HepG2 (cell line): ENCODE results near the gene ADRM1. TPM values are rescaled to one million over a fixed set of nuclear protein-coding genes. Genes with fewer than 3 reads are reported as not detected.

ENCODE experiments used
- ATF4 ChIP-seq, 2 experiments: fragments of 450-650 bp in 1 of 2; sonication (generic) in 1 of 2; formaldehyde crosslinking; IDR thresholded peaks; 2 replicates each; pipeline versions ENCODE4 v1.5.0 to v1.8.0; 2020 to 2022; ENCODE audit warnings: mild to moderate bottlenecking in 1 of 2, missing genetic modification reagents in 1 of 2
- BCL6 ChIP-seq: IDR thresholded peaks from 2 replicates; pipeline ENCODE4 v1.6.1; 2016; ENCODE audit warnings: missing genetic modification reagents, missing compliant biosample characterization
- CENPX ChIP-seq: sonication (generic); formaldehyde crosslinking; IDR thresholded peaks from 2 replicates; pipeline ENCODE4 v1.9.0; 2021; ENCODE audit warnings: mild to moderate bottlenecking, missing genetic modification reagents, moderate library complexity
- GATAD1 ChIP-seq: IDR thresholded peaks from 2 replicates; pipeline ENCODE4 v1.6.1; 2016; ENCODE audit warnings: missing genetic modification reagents, missing compliant biosample characterization
- GMEB2 ChIP-seq: IDR thresholded peaks from 2 replicates; pipeline ENCODE4 v1.6.1; 2016; ENCODE audit warnings: missing biosample characterization, missing genetic modification reagents, low read depth
- HIVEP1 ChIP-seq: sonication (generic); formaldehyde crosslinking; IDR thresholded peaks from 2 replicates; pipeline ENCODE4 v1.4.0; 2020; ENCODE audit warnings: mild to moderate bottlenecking, missing genetic modification reagents
- HNRNPL ChIP-seq: fragments of 200-400 bp; formaldehyde crosslinking; IDR thresholded peaks from 2 replicates; pipeline ENCODE4 v1.6.1; 2017; ENCODE audit warnings: mild to moderate bottlenecking, low read depth, low read length
- KLF12 ChIP-seq: sonication (generic); formaldehyde crosslinking; IDR thresholded peaks from 2 replicates; pipeline ENCODE4 v1.4.0; 2020; ENCODE audit warnings: missing genetic modification reagents, borderline replicate concordance
- KLF13 ChIP-seq: sonication (generic); formaldehyde crosslinking; IDR thresholded peaks from 2 replicates; pipeline ENCODE4 v1.4.0; 2020; ENCODE audit warnings: mild to moderate bottlenecking, missing genetic modification reagents
- RCOR2 ChIP-seq: IDR thresholded peaks from 2 replicates; pipeline ENCODE4 v1.6.1; 2016; ENCODE audit warnings: missing biosample characterization, missing genetic modification reagents
- SMARCC2 ChIP-seq: fragments of 450-650 bp; IDR thresholded peaks from 2 replicates; pipeline ENCODE4 v1.6.1; 2017; ENCODE audit warnings: antibody characterized with exemption, mild to moderate bottlenecking
- SNAI1 ChIP-seq: sonication (generic); formaldehyde crosslinking; IDR thresholded peaks from 2 replicates; pipeline ENCODE4 v1.5.0; 2020; ENCODE audit warnings: mild to moderate bottlenecking, missing genetic modification reagents, borderline replicate concordance
- SRSF1 ChIP-seq: fragments of 200-400 bp; formaldehyde crosslinking; optimal IDR thresholded peaks from 2 replicates; pipeline ENCODE3; 2017; ENCODE audit warnings: mild to moderate bottlenecking, low read depth, low read length, moderate library complexity
- ZFP90 ChIP-seq: sonication (generic); formaldehyde crosslinking; IDR thresholded peaks from 2 replicates; pipeline ENCODE4 v1.8.0; 2022; ENCODE audit warnings: missing genetic modification reagents, mild to moderate bottlenecking, inconsistent platforms, borderline replicate concordance
- ZNF18 ChIP-seq: sonication (generic); formaldehyde crosslinking; IDR thresholded peaks from 2 replicates; pipeline ENCODE4 v1.8.0; 2022; ENCODE audit warnings: mild to moderate bottlenecking, missing genetic modification reagents; ENCODE audit not compliant: insufficient replicate concordance
- ZNF891 ChIP-seq: sonication (generic); formaldehyde crosslinking; IDR thresholded peaks from 2 replicates; pipeline ENCODE4 v1.5.0; 2020; ENCODE audit warnings: mild to moderate bottlenecking, missing genetic modification reagents
- ZSCAN25 ChIP-seq: sonication (generic); formaldehyde crosslinking; IDR thresholded peaks from 2 replicates; pipeline ENCODE4 v1.8.0; 2022; ENCODE audit warnings: mild to moderate bottlenecking, missing genetic modification reagents
- polyA plus RNA-seq, 8 experiments: library from polyadenylated mRNA; depleted of rRNA in 3 of 8; stranded (reverse) in 7 of 8; unstranded in 1 of 8; fragments of >200 nt; fragmentation: Illumina TruSeq in 4 of 8; extraction: Trizol in 4 of 8; gene quantifications; 2 replicates each; pipeline versions ENCODE4 v1.2.1 to v1.2.3, GENCODE V29; 2011 to 2016; ENCODE audit warnings: low read depth in 4 of 8, missing spikeins in 1 of 8, mixed read lengths in 1 of 8; ENCODE audit not compliant: insufficient read depth in 1 of 8
- total RNA-seq, 5 experiments: library from RNA; depleted of rRNA; stranded (reverse); fragments of >200 nt; fragmentation: Illumina TruSeq; extraction: Trizol; gene quantifications; 2 replicates each; pipeline ENCODE4 v1.2.3, GENCODE V29; 2016; ENCODE audit warnings: low read depth in 1 of 5
- TF ChIP-seq, protein P1 (sequence below): sonication (generic); formaldehyde crosslinking; IDR thresholded peaks from 2 replicates; pipeline ENCODE4 v1.4.0; 2020; ENCODE audit warnings: missing genetic modification reagents
- TF ChIP-seq, protein P2 (sequence below): sonication (generic); formaldehyde crosslinking; IDR thresholded peaks from 2 replicates; pipeline ENCODE4 v1.5.0; 2020; ENCODE audit warnings: missing genetic modification reagents, mild to moderate bottlenecking, borderline replicate concordance

Gene ADRM1
- total and polyA plus RNA-seq, 2 of the 13 experiments (the other 11 are each of a cell fraction or from before 2014, with no cell fraction given): 92.9 to 154 TPM

DNA sequence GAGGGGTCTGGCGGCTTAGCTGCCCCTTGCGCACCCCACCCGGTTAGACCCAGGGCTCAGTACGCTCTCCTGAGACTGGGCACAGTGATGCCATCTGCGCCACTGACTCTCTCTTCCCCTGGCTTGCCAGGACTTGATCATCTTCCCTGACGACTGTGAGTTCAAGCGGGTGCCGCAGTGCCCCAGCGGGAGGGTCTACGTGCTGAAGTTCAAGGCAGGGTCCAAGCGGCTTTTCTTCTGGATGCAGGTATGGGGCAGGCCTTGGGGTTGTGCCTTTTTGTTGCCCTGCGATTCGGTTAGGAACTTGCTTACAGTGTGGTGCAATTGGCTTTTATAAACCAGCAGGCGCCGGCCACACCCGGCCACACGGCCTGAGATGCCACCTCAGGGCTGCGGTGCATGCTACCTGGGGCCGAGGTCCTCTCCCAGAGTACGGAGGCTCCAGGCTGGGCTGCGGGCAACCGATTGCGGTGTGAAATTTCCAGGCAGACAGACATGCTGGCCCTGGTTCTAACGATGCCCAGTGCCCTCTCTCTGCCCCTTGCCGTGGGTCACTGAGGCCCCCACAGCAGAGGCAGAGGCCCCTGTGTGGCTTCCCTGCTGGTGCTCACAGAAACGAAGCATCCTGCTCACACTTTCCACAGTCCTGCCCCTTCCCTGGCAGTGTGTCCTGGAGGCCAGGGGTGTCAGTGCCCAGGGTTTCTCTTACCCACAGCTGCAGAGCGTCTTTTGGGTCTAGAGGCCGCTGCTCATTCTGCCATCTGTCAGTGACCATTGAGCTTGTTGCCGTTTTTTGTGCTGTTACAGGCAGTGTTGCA is 1.7 kb downstream of the ADRM1 start (continued):
- TF ChIP-seq ZNF18 (CRISPR knock-in tag) (no peak), ATF4 (CRISPR knock-in tag; IDR thresholded peaks at IDR 0.05) (no peak), SNAI1 (CRISPR knock-in tag) (no peak), GMEB2 (no peak), HNRNPL (peak; percentile 76), ZFP90 (CRISPR knock-in tag) (no peak), KLF12 (CRISPR knock-in tag) (no peak), GATAD1 (CRISPR knock-in tag) (no peak), KLF13 (CRISPR knock-in tag) (peak; percentile 47; the same call in 1 of the 2 replicates), ZSCAN25 (CRISPR knock-in tag) (no peak; the same call in 1 of the 2 replicates), SMARCC2 (no peak), ZNF891 (CRISPR knock-in tag) (0 out of 2 replicates have a peak, but pooled peaks have one; percentile 24), BCL6 (CRISPR knock-in tag) (no peak), RCOR2 (CRISPR knock-in tag) (no peak), HIVEP1 (CRISPR knock-in tag) (no peak), SRSF1 (peak; percentile 45), CENPX (CRISPR knock-in tag) (no peak)
- TF ChIP-seq, protein P1, sequence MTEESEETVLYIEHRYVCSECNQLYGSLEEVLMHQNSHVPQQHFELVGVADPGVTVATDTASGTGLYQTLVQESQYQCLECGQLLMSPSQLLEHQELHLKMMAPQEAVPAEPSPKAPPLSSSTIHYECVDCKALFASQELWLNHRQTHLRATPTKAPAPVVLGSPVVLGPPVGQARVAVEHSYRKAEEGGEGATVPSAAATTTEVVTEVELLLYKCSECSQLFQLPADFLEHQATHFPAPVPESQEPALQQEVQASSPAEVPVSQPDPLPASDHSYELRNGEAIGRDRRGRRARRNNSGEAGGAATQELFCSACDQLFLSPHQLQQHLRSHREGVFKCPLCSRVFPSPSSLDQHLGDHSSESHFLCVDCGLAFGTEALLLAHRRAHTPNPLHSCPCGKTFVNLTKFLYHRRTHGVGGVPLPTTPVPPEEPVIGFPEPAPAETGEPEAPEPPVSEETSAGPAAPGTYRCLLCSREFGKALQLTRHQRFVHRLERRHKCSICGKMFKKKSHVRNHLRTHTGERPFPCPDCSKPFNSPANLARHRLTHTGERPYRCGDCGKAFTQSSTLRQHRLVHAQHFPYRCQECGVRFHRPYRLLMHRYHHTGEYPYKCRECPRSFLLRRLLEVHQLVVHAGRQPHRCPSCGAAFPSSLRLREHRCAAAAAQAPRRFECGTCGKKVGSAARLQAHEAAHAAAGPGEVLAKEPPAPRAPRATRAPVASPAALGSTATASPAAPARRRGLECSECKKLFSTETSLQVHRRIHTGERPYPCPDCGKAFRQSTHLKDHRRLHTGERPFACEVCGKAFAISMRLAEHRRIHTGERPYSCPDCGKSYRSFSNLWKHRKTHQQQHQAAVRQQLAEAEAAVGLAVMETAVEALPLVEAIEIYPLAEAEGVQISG (CRISPR knock-in tag): no peak
- TF ChIP-seq, protein P2, sequence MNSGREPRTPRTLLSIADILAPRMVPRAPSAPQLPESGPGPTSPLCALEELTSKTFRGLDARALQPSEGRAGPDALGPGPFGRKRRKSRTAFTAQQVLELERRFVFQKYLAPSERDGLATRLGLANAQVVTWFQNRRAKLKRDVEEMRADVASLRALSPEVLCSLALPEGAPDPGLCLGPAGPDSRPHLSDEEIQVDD (CRISPR knock-in tag): no peak
